IPS-NIHi11 (cell line): ENCODE data around the gene YWHAQ.
A peak's percentile ranks its signal among the peaks of the same experiment; 100 is the strongest.
"Not testable (repeated sequence)": the region's sequence is repeated elsewhere in the genome, so short reads cannot be mapped to it uniquely, and the experiment has no call there.

Experiments
- DNase-seq: peaks from one replicate; pipeline ENCODE4 v3.0.0; 2012; ENCODE audit warnings: mixed read lengths, low spot score

The YWHAQ gene

DNA sequence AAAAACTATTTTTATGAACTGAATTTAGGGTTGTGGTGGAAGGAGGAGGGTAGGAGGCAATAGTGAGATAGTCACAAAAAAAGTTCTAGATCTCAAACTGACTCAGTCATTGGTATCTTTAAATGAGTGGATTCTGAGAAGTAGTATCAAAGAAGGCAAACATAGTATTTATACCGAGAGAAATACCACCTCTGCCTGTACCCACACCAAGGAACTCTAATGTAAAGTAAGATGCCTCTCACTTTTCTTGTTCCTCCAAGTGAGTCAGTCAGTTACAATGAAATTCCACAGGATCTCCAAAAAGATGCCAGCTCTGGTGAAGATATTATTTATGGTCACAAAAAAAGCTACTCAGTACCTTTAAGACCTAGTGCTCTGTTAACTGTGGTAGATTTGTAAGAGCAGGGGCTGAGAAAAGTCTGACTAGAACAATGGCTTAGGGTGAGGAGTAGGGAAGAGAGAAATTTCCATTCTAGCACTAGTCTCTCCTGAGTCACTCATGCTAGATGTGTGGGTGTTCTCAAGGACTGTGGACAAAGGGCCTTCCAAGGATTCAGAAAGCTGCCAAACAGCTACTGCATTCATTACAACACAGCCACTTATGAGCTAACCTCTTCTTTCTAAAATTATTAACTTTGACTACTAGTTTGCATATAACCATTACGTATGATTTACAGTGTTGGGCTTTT, 36.3 kb downstream of the YWHAQ start:
- peak; percentile 10 for DNase-seq

DNA sequence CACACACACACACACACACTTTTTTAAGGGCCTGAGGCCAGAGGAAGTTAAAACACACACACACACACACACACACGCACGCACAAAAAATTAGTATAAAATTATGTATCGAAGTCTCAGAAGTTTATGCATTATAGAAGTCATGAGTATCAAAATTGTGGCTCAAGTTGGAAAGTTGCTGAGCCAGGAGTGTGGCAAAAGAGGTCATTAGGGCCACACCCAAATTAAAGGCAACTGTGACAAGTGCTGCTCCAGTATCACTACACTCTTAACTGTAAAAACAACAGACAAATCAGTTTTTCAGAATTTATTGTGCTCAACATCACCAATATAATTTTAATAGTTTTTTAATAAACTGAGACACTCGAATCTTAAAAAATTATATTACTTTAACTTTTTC, 36.9 kb downstream of the YWHAQ start:
- no peak for DNase-seq

DNA sequence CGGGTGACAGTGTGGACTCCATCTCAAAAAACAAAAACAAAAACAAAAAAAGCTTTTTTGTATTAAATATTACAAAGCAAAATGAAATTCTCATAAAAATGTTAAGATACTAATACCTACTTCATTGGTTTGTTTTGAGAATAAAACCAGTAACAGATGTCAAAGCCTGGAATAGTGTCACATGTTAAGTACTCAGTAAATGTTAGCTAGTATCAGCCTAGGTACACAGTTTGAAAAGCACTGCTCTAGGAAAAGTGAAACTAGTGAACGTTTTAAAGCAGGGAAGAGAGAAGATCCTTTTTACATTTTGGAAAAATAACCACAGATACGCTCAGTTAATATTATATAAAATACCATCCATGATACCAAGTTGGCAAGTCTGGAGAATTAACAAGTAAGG, 38.1 kb downstream of the YWHAQ start:
- DNase-seq = no peak

DNA sequence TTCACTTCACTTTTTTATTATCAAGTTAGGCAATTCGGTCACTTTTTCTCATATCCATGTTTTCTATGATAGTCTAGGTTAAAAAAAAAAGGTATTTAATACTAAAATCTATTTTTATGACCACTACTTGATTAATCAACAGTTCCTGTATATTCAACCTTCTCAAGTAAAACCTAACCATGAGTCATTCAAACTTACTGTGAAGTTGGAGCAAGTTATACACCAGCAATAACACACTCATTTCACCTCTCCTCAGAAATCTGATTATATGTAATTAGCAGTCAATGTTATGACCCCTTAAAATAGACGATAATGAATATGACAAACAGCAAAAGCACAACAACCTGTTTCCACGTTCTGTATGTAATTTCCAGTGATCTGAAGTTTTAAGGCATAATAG, 40.2 kb downstream of the YWHAQ start:
- DNase-seq = no peak

DNA sequence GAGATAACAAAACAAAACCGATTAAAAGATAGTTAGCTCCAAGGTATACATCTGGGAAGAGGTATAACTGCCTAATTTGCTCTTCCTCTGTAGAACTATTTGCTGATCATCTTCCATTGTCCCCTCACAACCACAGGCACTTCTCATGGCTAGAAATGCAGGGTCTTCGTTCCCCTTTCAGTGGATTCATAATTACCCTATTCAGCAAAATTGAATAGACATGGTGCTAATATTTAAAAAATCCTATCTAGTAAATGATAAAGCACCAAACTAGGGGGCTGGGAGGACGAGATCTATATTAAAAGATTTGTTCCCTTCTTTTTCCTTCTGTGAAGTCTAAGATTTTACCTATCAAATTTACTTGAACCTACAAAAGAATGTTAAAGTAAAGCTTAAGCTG, 44.3 kb downstream of the YWHAQ start:
- DNase-seq = no peak

DNA sequence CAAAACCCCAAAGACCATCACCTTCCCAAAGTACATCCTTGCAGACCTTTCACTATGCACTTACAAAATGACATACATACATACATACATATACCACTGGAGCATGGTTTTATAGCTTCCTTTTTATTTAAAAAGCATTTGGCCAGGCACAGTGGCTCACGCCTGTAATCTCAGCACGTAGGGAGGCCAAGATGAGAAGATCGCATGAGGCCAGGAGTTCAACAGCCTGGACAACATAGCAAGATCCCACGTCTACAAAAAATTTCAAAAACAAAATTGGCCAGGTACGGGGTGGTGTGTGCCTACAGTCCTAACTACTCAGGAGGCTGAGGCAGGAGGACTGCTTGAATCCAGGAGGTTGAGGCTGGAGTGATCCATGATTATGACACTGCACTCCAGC, 45.3 kb downstream of the YWHAQ start:
- DNase-seq = no peak

DNA sequence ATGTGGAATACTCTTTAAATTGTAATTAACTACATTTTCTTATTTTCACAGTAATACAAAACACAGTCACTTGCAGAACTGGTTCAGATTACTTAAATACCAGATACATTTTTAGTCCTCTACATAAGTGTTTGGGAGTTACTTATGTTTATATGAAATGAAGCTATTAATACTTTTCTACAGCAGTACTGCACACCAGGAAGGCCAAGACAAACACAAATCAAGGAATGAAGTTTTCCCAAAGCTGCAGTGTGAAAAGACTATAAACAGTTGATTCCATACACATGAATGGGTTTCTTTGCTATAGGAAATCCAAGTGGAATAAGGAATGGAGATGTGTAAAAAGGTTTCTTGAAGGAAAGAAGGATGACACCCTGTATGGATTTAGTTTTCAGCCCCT, 45.9 kb downstream of the YWHAQ start:
- not testable (repeated sequence) for DNase-seq

DNA sequence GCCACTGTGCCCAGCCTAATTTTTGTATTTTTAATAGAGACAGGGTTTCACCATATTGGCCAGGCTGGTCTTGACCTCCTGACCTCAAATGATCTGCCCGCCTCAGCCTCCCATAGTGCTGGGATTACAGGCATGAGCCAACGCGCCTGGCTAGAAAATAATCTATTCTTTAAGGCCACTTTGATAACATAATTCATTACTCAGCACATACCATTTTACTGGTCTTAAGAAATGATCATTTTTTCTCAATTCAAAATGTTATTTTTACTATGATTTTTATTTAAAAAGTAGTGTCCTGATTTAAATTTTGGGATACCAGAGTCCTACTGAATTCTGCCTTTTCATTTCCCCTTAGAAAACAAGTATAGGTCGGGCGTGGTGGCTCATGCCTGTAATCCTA, 48.2 kb downstream of the YWHAQ start:
- no peak for DNase-seq

DNA sequence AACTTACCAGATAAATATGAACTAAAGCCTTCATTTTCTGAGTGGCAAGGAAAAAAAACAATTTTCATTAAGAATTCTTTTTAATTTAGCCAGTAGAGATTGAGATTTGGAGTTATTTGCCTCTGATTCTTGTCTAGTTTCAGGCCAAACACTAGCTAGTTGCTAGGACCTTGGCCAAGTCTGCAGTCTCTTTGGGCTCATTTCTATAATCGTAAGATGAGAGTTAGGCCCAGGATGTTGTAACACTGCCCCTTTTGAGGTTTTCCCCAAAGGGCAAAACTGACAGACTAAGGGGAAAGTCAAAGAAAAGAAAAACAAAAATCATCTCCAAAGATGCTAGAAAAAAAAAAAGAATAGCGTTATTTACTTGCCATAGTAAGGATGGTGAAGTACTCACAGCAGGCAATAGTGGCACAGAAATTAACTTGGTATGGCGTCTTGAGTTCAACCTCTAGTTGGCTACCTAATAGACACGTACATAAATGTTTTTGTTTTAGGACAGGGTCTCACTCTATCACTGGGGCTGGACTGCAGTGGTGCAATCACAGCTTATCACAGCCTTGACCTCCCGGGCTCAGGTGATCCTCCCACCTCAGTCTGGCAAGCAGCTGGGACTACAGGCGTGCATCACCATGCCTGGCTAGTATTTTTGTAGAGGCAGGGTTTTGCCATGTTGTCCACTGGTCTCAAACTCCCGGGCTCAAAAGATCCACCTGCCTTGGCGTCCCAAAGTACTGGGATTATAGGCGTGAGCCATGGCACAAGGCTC, 52.1 kb downstream of the YWHAQ start:
- DNase-seq = no peak

DNA sequence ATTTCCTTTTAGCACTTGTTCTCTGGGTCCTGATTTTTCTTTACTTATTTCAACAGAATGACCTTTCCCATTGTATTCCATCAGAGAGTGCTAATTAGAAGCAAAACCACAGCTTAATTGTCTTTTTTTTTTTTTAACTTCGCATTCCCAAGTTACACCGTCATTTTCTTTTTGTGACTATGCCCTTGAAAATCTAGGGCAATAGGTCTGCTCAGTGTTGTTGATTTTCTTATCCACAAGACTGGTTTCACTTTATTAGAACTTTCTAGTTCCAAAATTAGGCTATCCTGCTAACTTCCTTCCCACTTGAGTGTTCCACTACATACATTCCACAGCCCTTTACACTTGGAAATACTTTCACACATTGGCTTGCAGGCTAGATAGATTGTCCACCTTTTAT, 56.5 kb downstream of the YWHAQ start:
- DNase-seq = no peak

DNA sequence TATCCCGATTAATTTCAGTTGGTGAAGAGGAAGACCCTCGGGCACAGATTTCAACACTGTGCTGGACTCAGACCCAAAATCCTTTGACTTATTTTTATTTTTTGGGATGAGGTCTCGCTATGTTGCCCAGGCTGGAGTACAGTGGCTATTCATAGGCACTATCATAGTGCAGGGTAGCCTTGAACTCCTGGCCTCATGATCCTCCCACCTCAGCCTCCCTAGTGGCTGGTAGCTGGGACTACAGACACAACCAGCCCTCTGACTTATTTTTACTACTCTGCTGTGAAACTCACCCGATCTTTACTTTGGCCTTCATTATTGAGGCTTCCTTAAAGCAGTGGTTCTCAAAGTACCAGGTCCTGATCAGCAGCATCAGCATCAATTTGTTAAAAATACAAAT, 57.0 kb downstream of the YWHAQ start:
- no peak for DNase-seq

DNA sequence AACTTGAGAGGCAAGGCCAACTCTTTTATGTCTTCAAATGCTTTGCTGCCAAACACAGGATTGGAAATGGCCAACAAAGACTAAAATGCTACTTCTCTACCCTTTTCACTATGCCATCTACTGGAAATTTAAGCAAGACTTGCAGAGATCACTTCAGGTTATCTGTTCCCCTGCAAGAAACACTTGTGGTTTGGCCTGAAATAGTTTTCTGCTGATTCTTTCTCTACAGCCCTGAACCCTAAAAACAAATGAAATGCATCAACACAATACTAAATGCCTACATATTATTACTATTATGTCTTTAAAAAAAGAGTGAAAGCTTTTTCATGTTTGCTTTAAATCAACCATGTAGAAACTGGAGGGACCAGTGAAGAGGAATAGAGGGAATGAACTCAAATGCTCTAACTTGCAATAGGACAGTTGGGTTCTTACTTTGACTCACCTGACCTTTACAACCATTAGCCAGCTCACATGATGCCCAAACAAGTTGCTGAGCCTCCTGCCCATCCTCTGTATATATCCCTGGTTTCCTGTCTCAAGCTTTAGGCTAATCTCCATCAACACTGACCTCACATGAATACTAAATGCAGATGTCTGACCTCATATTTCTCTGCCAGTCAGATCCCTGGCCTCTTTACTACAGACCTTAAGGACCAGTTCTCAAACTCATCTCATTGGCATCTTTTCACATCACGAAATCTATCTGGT, 57.6 kb downstream of the YWHAQ start:
- no peak for DNase-seq

DNA sequence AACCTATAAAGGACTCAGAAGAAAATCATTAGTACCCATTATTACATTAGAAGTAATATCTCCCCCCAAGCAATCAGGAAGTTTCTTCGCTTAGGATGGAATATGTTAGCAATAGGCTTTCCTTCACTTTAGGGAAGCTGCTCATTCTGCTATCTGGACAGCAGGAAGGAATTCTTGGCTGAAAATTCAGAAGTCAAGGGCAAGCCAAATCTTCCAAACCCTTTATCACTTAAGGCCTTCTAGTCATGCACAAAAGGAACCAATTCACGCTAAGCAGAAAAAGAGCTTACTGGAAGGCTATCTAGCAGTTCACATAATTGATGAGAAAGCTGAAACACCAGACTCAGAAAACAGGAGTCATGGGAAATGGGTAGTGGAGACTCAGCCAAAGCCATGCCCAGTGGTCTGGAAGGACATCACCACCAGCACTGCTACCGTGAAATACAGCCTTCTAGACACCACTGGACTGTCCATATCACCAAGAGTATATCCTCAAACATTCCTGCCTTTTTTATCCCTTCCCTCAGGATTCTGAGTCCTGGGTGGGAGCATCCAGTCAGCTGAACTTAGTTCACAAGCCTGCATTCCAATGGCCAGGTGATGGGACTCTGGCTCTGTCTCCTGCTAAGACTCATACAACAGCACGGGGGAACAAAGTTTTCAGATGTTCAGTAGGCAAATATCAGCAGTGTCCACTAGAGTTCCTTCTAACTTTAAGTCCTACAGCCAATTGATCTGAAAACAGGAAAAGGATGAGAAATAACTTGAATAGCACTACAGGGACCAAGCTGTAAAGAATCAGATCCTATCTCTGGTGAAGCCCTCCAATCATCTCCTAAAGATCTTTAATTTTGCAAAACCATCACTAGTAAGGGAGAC, 60.4 kb downstream of the YWHAQ start:
- DNase-seq = no peak

DNA sequence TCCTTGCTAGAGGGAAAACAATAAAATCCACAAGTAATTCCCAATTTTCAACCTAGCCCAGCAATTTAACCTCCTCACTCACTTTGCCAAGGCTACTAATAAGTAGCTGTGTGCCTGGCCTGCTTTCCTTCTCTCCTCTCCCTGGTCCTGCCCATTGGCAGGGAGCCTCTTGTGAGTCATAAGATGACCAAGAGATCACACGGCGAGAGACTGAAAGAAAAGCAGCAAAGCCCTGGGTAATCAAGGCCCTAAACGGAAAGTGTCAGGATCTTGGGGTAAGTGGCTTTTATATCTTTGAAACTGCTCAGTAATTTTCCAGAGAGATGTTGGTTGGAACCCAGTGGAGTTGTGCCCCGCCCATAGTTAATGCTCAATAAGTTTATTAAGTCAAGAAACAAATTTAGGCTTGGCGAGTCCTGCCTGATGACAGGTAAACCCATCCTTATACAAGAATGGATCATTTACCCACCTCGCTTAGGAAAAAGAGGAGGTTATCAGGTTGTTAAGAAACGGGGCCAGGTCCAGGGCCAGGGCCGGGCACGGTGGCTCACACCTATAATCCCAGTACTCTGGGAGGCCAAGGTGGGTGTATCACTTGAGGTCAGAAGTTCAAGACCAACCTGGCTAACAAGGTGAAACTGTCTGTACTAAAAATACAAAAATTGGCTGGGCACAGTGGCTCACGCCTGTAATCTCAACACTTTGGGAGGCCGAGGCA, 65.2 kb downstream of the YWHAQ start:
- peak; percentile 19 for DNase-seq

DNA sequence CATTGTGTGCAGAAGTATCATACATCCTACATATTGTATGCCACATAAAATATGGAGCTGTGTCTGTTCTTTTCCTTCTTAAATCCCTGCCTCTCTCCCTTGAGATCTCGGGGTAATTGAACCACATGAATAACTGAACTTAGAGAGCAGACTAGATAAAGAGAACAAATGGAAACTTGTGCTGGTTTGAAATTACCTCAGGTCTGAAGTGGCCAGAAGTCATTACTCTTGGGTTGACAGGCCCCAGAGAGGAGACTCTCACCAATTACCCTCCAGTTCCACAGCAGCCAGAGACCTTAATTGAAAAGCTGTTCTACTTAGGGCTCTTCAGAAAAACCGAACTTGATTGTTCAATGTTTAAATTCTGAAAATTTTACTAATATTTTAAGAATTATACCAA, 70.2 kb downstream of the YWHAQ start:
- DNase-seq = no peak

DNA sequence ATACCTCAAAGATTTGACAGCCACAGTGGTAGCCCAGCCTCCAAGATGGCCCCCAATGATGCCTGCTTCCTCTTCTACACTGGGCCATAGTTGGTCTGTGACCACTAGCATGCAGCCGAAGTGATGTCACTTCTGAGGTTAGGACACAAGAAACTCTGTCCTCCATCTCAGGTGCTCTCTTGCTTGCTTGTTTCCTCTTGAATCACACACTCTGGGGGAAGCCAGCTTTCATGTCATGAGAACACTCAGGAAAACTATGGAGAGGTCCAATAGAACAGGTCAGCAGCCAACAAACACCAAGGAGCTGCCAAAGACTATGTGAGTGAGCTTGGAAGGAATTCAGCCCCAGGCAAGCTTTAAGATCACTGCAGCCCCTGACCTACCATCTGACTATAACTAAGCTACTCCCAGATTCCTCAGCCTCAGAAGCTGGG, 71.8 kb downstream of the YWHAQ start:
- no peak for DNase-seq

DNA sequence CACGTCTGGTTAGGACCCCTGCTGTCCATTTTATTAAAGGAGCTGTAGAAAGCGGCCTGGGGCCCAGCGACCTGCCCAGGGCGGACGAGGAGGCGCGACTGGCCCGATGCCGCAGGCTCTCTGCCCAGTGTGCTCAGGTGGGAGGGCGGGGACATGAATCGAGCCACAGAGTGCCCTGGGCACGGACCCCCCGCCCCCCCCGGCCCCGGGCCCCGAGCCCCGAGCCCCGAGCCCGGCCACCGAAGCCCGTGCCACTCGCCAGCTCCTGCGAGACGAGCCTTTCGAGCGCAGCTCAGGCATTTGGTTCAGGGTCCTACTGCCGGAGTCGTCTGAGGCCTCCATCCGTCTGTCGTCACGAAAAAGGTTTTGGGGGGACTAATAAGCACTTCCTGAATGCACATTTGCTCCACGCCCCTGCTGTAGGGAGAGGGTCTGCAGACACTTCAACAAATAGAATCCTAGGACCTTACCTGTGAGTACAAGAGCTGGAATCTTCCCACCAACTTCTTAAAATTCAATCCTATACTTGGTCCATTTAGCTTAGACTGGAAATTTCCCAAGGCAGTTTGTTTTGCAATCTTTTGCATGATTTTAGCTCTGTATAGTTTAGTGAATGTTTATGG, 74.6 kb downstream of the YWHAQ start:
- no peak for DNase-seq

DNA sequence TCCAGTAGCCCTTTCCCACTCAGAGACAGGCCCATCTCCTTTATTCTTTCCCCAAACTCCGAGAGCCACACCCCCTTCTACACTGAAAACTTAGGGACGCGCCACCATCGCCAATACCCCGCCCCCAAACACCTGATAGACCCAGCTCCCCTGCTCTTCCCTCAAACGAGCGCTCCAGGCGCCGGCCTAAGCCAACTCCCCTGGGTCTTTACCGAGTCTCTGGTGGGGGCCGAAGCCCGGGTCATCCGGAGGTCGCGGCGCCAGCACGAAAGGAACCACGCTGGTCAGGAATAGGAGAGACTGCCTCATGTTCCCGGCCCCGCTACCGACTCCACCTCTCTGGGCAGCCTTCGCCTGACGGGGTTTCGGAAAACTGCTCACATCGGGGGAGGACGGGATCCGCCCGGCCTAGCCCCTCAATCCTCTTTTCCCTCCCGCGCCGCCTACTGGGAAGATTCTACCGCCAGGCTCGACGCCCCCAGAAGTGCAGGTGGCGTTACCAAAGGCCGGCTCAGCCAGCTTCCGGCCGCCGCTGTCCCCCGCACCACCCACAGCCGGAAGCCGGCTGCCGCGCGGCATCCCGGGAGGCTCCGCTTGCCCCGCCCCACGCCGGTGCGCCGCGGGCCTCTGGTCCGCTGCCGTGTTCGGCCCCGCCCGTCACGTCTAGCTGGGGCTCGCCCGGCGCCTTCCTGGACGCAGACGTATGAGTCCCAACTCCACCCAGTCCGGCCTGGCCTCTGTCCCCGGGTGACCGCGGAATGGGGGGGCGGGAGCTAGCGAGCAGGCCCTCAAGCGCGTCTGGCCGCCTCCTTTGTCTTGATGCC, 75.3 kb downstream of the YWHAQ start, which contains the start of gene ADAM17:
Gene ADAM17 (minus strand): TSS at position 534 of the 824 bp plus-strand sequence. CDS start 225 bp downstream, at position 309.
- DNase-seq = peak; percentile 95

DNA sequence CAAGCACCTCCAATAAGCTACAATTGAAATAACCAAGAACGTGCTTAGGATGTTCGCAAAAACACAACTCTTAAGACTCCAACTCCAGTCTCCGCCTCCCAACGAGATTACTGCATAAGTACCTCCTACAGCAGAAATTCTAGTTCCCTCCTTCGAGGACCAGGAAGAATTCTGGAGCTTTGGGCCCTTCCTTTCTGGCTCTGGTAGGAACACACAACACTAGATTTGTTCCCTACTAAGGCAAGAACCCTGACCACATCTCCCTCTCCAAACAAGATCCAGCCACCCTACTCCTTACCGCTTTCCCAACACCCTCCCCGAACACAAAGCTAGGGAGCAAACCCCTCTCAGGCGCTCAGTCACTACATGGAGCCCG, 75.9 kb downstream of the YWHAQ start:
- no peak for DNase-seq
